DND-41 (cell line): Measurements from ENCODE around the gene GUCY1A1.

ENCODE experiments used
- EZH2 ChIP-seq: IDR thresholded peaks from 3 replicates; pipeline ENCODE4 v1.6.1; 2012; ENCODE audit warnings: borderline replicate concordance, low read depth, mild to moderate bottlenecking, moderate library complexity, low read length, inconsistent platforms; ENCODE audit not compliant: severe bottlenecking
- TF ChIP-seq, protein P1 (sequence below): IDR thresholded peaks from 2 replicates; pipeline ENCODE4 v1.5.1; 2012; ENCODE audit warnings: borderline replicate concordance, low read length, moderate library complexity, mild to moderate bottlenecking; ENCODE audit not compliant: poor library complexity, severe bottlenecking; ENCODE audit errors: extremely low read depth

DNA sequence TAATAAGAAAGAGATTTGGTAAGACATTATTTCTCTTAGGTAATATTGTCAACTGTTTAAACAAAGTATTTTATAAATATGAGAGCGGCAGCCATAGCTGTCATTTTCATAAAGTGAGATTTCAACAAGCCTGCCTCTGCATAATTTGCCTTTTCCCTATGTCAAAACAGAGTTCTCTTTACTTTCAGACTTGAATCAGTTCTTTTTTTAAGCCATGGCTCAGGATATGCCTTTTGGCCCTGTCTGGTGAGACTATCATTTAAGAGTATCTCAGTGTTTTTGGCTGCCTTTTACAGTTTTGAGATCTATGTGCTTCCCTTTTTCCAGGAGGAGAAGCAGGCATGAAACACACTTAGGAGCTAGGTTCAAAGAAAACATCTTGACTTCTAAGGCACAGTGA lies 7.5 kb upstream of the GUCY1A1 start:
- TF ChIP-seq, protein P1, sequence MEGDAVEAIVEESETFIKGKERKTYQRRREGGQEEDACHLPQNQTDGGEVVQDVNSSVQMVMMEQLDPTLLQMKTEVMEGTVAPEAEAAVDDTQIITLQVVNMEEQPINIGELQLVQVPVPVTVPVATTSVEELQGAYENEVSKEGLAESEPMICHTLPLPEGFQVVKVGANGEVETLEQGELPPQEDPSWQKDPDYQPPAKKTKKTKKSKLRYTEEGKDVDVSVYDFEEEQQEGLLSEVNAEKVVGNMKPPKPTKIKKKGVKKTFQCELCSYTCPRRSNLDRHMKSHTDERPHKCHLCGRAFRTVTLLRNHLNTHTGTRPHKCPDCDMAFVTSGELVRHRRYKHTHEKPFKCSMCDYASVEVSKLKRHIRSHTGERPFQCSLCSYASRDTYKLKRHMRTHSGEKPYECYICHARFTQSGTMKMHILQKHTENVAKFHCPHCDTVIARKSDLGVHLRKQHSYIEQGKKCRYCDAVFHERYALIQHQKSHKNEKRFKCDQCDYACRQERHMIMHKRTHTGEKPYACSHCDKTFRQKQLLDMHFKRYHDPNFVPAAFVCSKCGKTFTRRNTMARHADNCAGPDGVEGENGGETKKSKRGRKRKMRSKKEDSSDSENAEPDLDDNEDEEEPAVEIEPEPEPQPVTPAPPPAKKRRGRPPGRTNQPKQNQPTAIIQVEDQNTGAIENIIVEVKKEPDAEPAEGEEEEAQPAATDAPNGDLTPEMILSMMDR = no peak
- no peak for TF ChIP-seq EZH2
